CD14-positive monocyte (primary cell): ENCODE data around the gene HOXB8. TPM values are rescaled to one million over a fixed set of nuclear protein-coding genes. Genes with fewer than 3 reads are reported as not detected.

Experiments
- DNase-seq, 3 donors: peaks; one replicate each; pipeline ENCODE4 v3.0.0-alpha.2; 2011 to 2022
- H2AFZ ChIP-seq: 2 replicates; pipeline ENCODE4 v1.6.0; 2012; ENCODE audit warnings: mild to moderate bottlenecking, low read depth, low read length, inconsistent platforms; ENCODE audit not compliant: insufficient read depth, poor library complexity, severe bottlenecking
- H3K27ac ChIP-seq, 2 donors: 1 replicate in 1 of 2; 2 replicates in 1 of 2; pipeline ENCODE4 v1.5.1; 2012 to 2013; ENCODE audit warnings: low read length in 2 of 2, control low read depth in 1 of 2, inconsistent platforms in 1 of 2, low read depth in 1 of 2, mild to moderate bottlenecking in 1 of 2
- H3K27me3 ChIP-seq, 2 donors: one replicate each; pipeline versions ENCODE4 v1.6.0 to v1.6.1; 2011 to 2013; ENCODE audit warnings: low read length in 2 of 2; ENCODE audit not compliant: control insufficient read depth in 2 of 2, insufficient read depth in 2 of 2
- H3K36me3 ChIP-seq, 2 donors: replicated peaks in 1 of 2; 1 replicate in 1 of 2; 2 replicates in 1 of 2; pipeline versions ENCODE4 v1.5.1 to v1.6.1; 2012 to 2013; ENCODE audit warnings: low read length in 2 of 2, control low read depth in 1 of 2, inconsistent platforms in 1 of 2, mild to moderate bottlenecking in 1 of 2; ENCODE audit not compliant: insufficient read depth in 2 of 2, control insufficient read depth in 1 of 2
- H3K4me1 ChIP-seq, 2 donors: 1 replicate in 1 of 2; 2 replicates in 1 of 2; pipeline versions ENCODE4 v1.5.1 to v1.6.1; 2012 to 2013; ENCODE audit warnings: low read length in 2 of 2, control low read depth in 1 of 2, inconsistent platforms in 1 of 2, mild to moderate bottlenecking in 1 of 2, moderate library complexity in 1 of 2; ENCODE audit not compliant: insufficient read depth in 2 of 2, control insufficient read depth in 1 of 2
- H3K4me2 ChIP-seq: replicated peaks from 2 replicates; pipeline ENCODE3; 2012; ENCODE audit warnings: low read length, moderate library complexity, mild to moderate bottlenecking; ENCODE audit not compliant: poor library complexity, severe bottlenecking; ENCODE audit errors: extremely low read depth
- H3K4me3 ChIP-seq, 3 experiments: fragments of 200-600 bp in 1 of 3; sonication (generic) in 1 of 3; replicated peaks in 1 of 3; 1 replicate in 2 of 3; 2 replicates in 1 of 3; pipeline ENCODE4 v1.5.1; 2011 to 2013; ENCODE audit warnings: low read length in 3 of 3, mild to moderate bottlenecking in 3 of 3, control low read depth in 2 of 3, low read depth in 2 of 3, inconsistent platforms in 1 of 3, moderate library complexity in 1 of 3
- H3K79me2 ChIP-seq: 2 replicates; pipeline ENCODE4 v1.6.0; 2012; ENCODE audit warnings: mild to moderate bottlenecking, control low read depth, inconsistent platforms, low read length, moderate library complexity; ENCODE audit not compliant: insufficient read depth
- H3K9ac ChIP-seq: 2 replicates; pipeline ENCODE4 v1.6.0; 2017; ENCODE audit warnings: low read length, mild to moderate bottlenecking; ENCODE audit not compliant: insufficient read depth, poor library complexity, severe bottlenecking
- H3K9me3 ChIP-seq, 2 donors: replicated peaks in 1 of 2; 1 replicate in 1 of 2; 2 replicates in 1 of 2; pipeline versions ENCODE4 v1.5.1 to v1.6.1; 2012 to 2013; ENCODE audit warnings: low read length in 2 of 2, control low read depth in 1 of 2; ENCODE audit not compliant: control insufficient read depth in 1 of 2, insufficient read depth in 1 of 2
- H4K20me1 ChIP-seq: 2 replicates; pipeline ENCODE4 v1.6.0; 2012; ENCODE audit warnings: mild to moderate bottlenecking, low read length, control low read depth, moderate library complexity; ENCODE audit not compliant: insufficient read depth
- H3K27ac Mint-ChIP-seq, 7 donors: one replicate each; pipeline ENCODE4 v1.8.0; 2020; ENCODE audit warnings: mild to moderate bottlenecking in 7 of 7, mixed read lengths in 7 of 7, moderate library complexity in 6 of 7, inconsistent platforms in 2 of 7
- H3K27me3 Mint-ChIP-seq, 3 donors: one replicate each; pipeline ENCODE4 v1.8.0; 2021 to 2022; ENCODE audit warnings: low read depth in 3 of 3, mild to moderate bottlenecking in 3 of 3, mixed read lengths in 3 of 3, moderate library complexity in 3 of 3, inconsistent platforms in 1 of 3
- H3K36me3 Mint-ChIP-seq, 2 donors: one replicate each; pipeline ENCODE4 v1.8.0; 2020; ENCODE audit warnings: mixed read lengths in 2 of 2, inconsistent platforms in 1 of 2, mild to moderate bottlenecking in 1 of 2
- H3K4me1 Mint-ChIP-seq: one replicate; pipeline ENCODE4 v1.8.0; 2020; ENCODE audit warnings: mild to moderate bottlenecking, mixed read lengths
- H3K4me3 Mint-ChIP-seq, 2 donors: one replicate each; pipeline ENCODE4 v1.8.0; 2020; ENCODE audit warnings: mild to moderate bottlenecking in 2 of 2, mixed read lengths in 2 of 2, moderate library complexity in 1 of 2
- H3K9me3 Mint-ChIP-seq, 7 donors: one replicate each; pipeline ENCODE4 v1.8.0; 2020 to 2022; ENCODE audit warnings: mixed read lengths in 7 of 7, mild to moderate bottlenecking in 6 of 7, moderate library complexity in 6 of 7, inconsistent platforms in 2 of 7
- CTCF ChIP-seq: fragments of 200-600 bp; IDR thresholded peaks from one replicate; pipeline ENCODE4 v1.8.0; 2022; ENCODE audit warnings: antibody characterized with exemption, mild to moderate bottlenecking
- WGBS: methylation state at CpG from one replicate; pipeline ENCODE4 v1.1.5; 2013; ENCODE audit warnings: missing lambda C conversion rate; ENCODE audit not compliant: insufficient coverage; 5-methylcytosine and 5-hydroxymethylcytosine counted together
- intact Hi-C, 2 donors: fragments of 100-400 bp; cut with micrococcal nuclease; formaldehyde crosslinking; loops; one replicate each; pipeline versions ENCODE4 v1.15.0 to v1.15.1; 2023
- polyA plus RNA-seq, 3 donors: library from polyadenylated mRNA; depleted of rRNA in 1 of 3; unstranded in 2 of 3; stranded (reverse) in 1 of 3; fragments of 300-500 nt in 2 of 3; fragments of >200 nt in 1 of 3; fragmentation: Illumina TruSeq in 2 of 3; gene quantifications; 1 replicate in 2 of 3; 2 replicates in 1 of 3; pipeline ENCODE4 v1.2.3, GENCODE V29; 2012 to 2021

HOXB8 gene
- polyA plus RNA-seq, 3 donors: not detected

GRCh38 chr17:48647963-48648245 lies 32.8 kb upstream of the HOXB8 start:
- peak overlapping the region; percentile 70 for H2AFZ ChIP-seq
- DNase-seq: no peak
- Mint-ChIP-seq H3K4me3 (peak overlapping the region in 1 of 2 donors; percentile 93), H3K27me3 (peaks cover 64 to 89% (median 84%) of the 10 kb centered on the region in 3 donors), H3K27ac (no peak overlapping the region), H3K4me1 (peaks cover 13% of the 10 kb centered on the region), H3K9me3 (peaks cover 0 to 15% (median 0%) of the 10 kb centered on the region in 7 donors), H3K36me3 (peaks cover 0 to 2% of the 10 kb centered on the region in 2 donors)
- no CpG with 5 or more reads among the region's 1 CpG for WGBS
- intact Hi-C loops: no loop called here
- peak overlapping the region; percentile 85 for H3K4me2 ChIP-seq
- no peaks in the 10 kb centered on the region for H3K79me2 ChIP-seq
- H3K36me3 ChIP-seq: no peaks in the 10 kb centered on the region
- H3K27ac ChIP-seq: no peak overlapping the region
- H3K27me3 ChIP-seq: peaks cover 56 to 71% of the 10 kb centered on the region in 2 donors
- peaks cover 0 to 15% of the 10 kb centered on the region in 2 donors for H3K9me3 ChIP-seq
- TF ChIP-seq CTCF: no peak
- no peaks in the 10 kb centered on the region for H4K20me1 ChIP-seq
- H3K4me1 ChIP-seq: peaks cover 7 to 18% of the 10 kb centered on the region in 2 donors
- H3K9ac ChIP-seq: peak overlapping the region; percentile 33
- H3K4me3 ChIP-seq: peak overlapping the region in 1 of 3 experiments; percentile 72

GRCh38 chr17:48647103-48647962 lies 32.2 kb upstream of the HOXB8 start:
- Histone ChIP-seq H3K9ac (peak overlapping the region; percentile 33), H3K79me2 (no peaks in the 10 kb centered on the region), H2AFZ (peak overlapping the region; percentile 70), H3K4me1 (peaks cover 7 to 18% of the 10 kb centered on the region in 2 donors), H3K27ac (no peak overlapping the region), H3K27me3 (peaks cover 61 to 77% of the 10 kb centered on the region in 2 donors), H3K9me3 (peaks cover 0 to 20% of the 10 kb centered on the region in 2 donors), H3K36me3 (no peaks in the 10 kb centered on the region), H4K20me1 (no peaks in the 10 kb centered on the region), H3K4me2 (peak overlapping the region; percentile 85), H3K4me3 (peak overlapping the region; percentile 17 to 72 (median 55))
- Mint-ChIP-seq H3K4me3 (peak overlapping the region; percentile 75 to 93), H3K9me3 (peaks cover 0 to 18% (median 2%) of the 10 kb centered on the region in 7 donors), H3K4me1 (peaks cover 14% of the 10 kb centered on the region), H3K36me3 (peaks cover 0 to 2% of the 10 kb centered on the region in 2 donors), H3K27me3 (peaks cover 70 to 92% (median 89%) of the 10 kb centered on the region in 3 donors), H3K27ac (no peak overlapping the region)
- 0% methylated on average over 25 of the region's 30 CpGs for WGBS
- TF ChIP-seq CTCF: no peak
- intact Hi-C loops: no loop called here
- DNase-seq: no peak
